ENCODE measurements around the gene ZNF785.

DNA sequence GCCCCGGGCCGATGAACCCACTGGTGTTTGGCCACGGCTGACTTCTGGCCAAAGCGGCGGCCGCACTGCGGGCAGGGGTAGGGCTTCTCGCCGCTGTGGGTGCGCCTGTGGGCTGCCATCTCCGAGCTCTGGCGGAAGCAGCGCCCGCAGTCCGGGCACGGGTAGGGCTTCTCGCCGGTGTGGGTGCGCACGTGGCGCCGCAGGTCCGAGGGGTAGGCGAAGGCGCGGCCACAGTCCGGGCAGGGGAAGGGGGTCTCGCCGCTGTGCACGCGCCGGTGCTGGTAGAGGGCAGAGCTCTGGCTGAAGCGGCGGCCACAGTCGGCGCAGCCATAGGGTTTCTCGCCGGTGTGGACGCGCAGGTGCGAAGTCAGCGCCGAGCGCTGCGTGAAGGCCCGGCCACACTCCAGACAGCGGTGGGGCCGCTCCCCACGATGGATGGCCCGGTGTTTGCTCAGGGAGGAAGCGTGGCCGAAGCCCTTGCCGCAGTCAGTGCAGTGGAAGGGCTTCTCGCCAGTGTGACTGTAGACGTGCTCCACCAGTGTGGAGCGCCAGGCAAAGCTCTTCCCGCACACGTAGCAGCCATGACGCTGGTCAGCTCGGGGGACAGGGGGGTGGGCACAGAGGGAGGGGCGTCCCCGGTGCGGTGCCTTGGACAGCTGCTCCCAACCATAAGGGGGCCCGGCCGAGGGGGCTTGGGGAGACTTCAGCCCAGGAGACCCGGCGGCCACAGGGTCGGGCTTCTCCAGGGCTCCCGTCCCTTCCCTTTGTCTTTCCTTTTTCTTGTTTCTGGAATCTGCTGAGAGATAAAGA lies 30.0 kb downstream of the ZNF785 start:
- TF ChIP-seq, protein P1, sequence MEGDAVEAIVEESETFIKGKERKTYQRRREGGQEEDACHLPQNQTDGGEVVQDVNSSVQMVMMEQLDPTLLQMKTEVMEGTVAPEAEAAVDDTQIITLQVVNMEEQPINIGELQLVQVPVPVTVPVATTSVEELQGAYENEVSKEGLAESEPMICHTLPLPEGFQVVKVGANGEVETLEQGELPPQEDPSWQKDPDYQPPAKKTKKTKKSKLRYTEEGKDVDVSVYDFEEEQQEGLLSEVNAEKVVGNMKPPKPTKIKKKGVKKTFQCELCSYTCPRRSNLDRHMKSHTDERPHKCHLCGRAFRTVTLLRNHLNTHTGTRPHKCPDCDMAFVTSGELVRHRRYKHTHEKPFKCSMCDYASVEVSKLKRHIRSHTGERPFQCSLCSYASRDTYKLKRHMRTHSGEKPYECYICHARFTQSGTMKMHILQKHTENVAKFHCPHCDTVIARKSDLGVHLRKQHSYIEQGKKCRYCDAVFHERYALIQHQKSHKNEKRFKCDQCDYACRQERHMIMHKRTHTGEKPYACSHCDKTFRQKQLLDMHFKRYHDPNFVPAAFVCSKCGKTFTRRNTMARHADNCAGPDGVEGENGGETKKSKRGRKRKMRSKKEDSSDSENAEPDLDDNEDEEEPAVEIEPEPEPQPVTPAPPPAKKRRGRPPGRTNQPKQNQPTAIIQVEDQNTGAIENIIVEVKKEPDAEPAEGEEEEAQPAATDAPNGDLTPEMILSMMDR (IDR thresholded peaks at IDR 0.05): no peak
- no peak for TF ChIP-seq EP300 (IDR thresholded peaks at IDR 0.05)

All from esophagus muscularis mucosa (tissue), 3 donors.